PC-3 (cell line): Measurements from ENCODE around the gene FMO3. TPM values are rescaled to one million over a fixed set of nuclear protein-coding genes. Genes with fewer than 3 reads are reported as not detected.

ENCODE experiments used
- ATAC-seq: fragments of 200-7000 bp; cut with Tn5 transposase; 2 replicates; pipeline ENCODE4 v1.9.1; 2020; ENCODE audit warnings: mild to moderate bottlenecking, moderate library complexity
- BruUV-seq: library from RNA; stranded (reverse); fragments of 400-500 nt; replicated peaks from 2 replicates; lab custom pipeline; 2021; lab: Mats Ljungman, UMichigan
- CTCF ChIA-PET: fragments of 300-600 bp; sonication (Branson Sonifier 250); formaldehyde crosslinking; loops from one replicate; lab custom pipeline; 2022; ENCODE audit warnings: antibody characterized with exemption; lab: Charles Lee
- POLR2A ChIA-PET: fragments of 300-600 bp; sonication (Branson Sonifier 250); formaldehyde crosslinking; loops from one replicate; lab custom pipeline; 2022; ENCODE audit warnings: antibody characterized with exemption; ENCODE audit not compliant: unreplicated experiment; lab: Charles Lee
- DNase-seq: peaks from one replicate; pipeline ENCODE4 v3.0.0-alpha.2; 2015
- H2AFZ ChIP-seq: fragments of 300-600 bp; sonication (generic); 2 replicates; pipeline ENCODE4 v1.6.0; 2016; ENCODE audit warnings: antibody characterized with exemption, low read length
- H3F3A ChIP-seq: fragments of 300-600 bp; sonication (generic); one replicate; pipeline ENCODE4 v1.6.0; 2017; ENCODE audit warnings: antibody characterized with exemption, low read length, control low read depth, mild to moderate bottlenecking; ENCODE audit not compliant: unreplicated experiment
- H3K27ac ChIP-seq: fragments of 300-600 bp; sonication (generic); 2 replicates; pipeline ENCODE4 v1.5.1; 2016; ENCODE audit warnings: mild to moderate bottlenecking, low read length
- H3K27me3 ChIP-seq: fragments of 300-600 bp; sonication (generic); 2 replicates; pipeline ENCODE4 v1.6.1; 2016; ENCODE audit warnings: low read length, mixed read lengths
- H3K36me3 ChIP-seq: fragments of 300-600 bp; sonication (generic); 2 replicates; pipeline ENCODE4 v1.6.1; 2016; ENCODE audit warnings: low read depth, mixed run types, low read length, mixed read lengths
- H3K4me1 ChIP-seq: fragments of 300-600 bp; sonication (generic); 2 replicates; pipeline ENCODE4 v1.5.1; 2016; ENCODE audit warnings: low read length; ENCODE audit not compliant: insufficient read depth
- H3K4me2 ChIP-seq: fragments of 300-600 bp; sonication (generic); 2 replicates; pipeline ENCODE4 v1.6.0; 2016; ENCODE audit warnings: low read length
- H3K4me3 ChIP-seq: fragments of 300-600 bp; sonication (generic); 2 replicates; pipeline ENCODE4 v1.5.1; 2016; ENCODE audit warnings: mild to moderate bottlenecking, low read length, mixed read lengths
- H3K79me2 ChIP-seq: fragments of 300-600 bp; sonication (generic); 2 replicates; pipeline ENCODE4 v1.6.1; 2017; ENCODE audit warnings: low read length, mixed read lengths
- H3K9ac ChIP-seq: fragments of 300-600 bp; sonication (generic); 2 replicates; pipeline ENCODE4 v1.6.0; 2016; ENCODE audit warnings: mild to moderate bottlenecking, low read length
- H3K9me2 ChIP-seq: fragments of 300-600 bp; sonication (generic); replicated peaks from 2 replicates; pipeline ENCODE4 v1.6.1; 2016; ENCODE audit warnings: mixed run types, low read length, mixed read lengths
- H3K9me3 ChIP-seq: fragments of 300-600 bp; sonication (generic); 2 replicates; pipeline ENCODE4 v1.6.1; 2016; ENCODE audit warnings: low read length, mixed read lengths
- H4K20me1 ChIP-seq: fragments of 300-600 bp; sonication (generic); 2 replicates; pipeline ENCODE4 v1.6.1; 2016; ENCODE audit warnings: low read length, mixed read lengths
- CTCF ChIP-seq: fragments of 300-600 bp; sonication (generic); conservative IDR thresholded peaks from 2 replicates; pipeline ENCODE4 v1.5.1; 2017; ENCODE audit warnings: antibody characterized with exemption, low read depth, mild to moderate bottlenecking, low read length
- EZH2 ChIP-seq: fragments of 300-600 bp; sonication (generic); IDR thresholded peaks from one replicate; pipeline ENCODE4 v1.6.1; 2017; ENCODE audit warnings: antibody characterized with exemption, mild to moderate bottlenecking, low read length; ENCODE audit not compliant: unreplicated experiment
- EZH2phosphoT487 ChIP-seq: fragments of 300-600 bp; sonication (generic); IDR thresholded peaks from 2 replicates; pipeline ENCODE4 v1.6.1; 2018; ENCODE audit warnings: mild to moderate bottlenecking, antibody characterized with exemption, low read length, borderline replicate concordance
- intact Hi-C: fragments of 100-400 bp; cut with micrococcal nuclease; formaldehyde crosslinking; loops from 2 replicates; pipeline ENCODE4 v1.9.0; 2023
- total RNA-seq: library from RNA; depleted of rRNA; stranded (reverse); fragments of >200 nt; gene quantifications from 2 replicates; pipeline ENCODE4 v1.2.3, GENCODE V29; 2014

The FMO3 gene
- total RNA-seq, 1 experiment from 2014 or later, result not detected

- no peak overlapping the region for H3K9ac ChIP-seq
- H3K27me3 ChIP-seq, result peaks cover 81% of the 10 kb centered on the region
- ATAC-seq, result no peak
- H3K9me2 ChIP-seq, result no peaks in the 10 kb centered on the region
- no peak overlapping the region for H3K4me3 ChIP-seq
- DNase-seq, result no peak
- no peaks in the 10 kb centered on the region for H3K79me2 ChIP-seq
- POLR2A ChIA-PET, result no interaction called here
- no TSS peak for BruUV-seq
- H3K4me2 ChIP-seq, result no peak overlapping the region
- no peaks in the 10 kb centered on the region for H3K4me1 ChIP-seq
- TF ChIP-seq CTCF (no peak), EZH2 (no peak), EZH2phosphoT487 (no peak)
- no peaks in the 10 kb centered on the region for H3K9me3 ChIP-seq
- H2AFZ ChIP-seq, result no peak overlapping the region
- H3K36me3 ChIP-seq, result no peaks in the 10 kb centered on the region
- no peaks in the 10 kb centered on the region for H3F3A ChIP-seq
- H3K27ac ChIP-seq, result no peak overlapping the region
- H4K20me1 ChIP-seq, result no peaks in the 10 kb centered on the region
- CTCF ChIA-PET, result interaction anchor here (1.0 kb wide), 1 partner anchor 148 kb away, joined by 3 read pairs; no protein-coding TSS in a partner anchor
- intact Hi-C loops, result no loop called here
Observed at GRCh38 chr1:171115280-171115897, 24.7 kb downstream of the FMO3 start.

GRCh38 chr1:171116676-171117075 is 26.0 kb downstream of the FMO3 start:
- Histone ChIP-seq H4K20me1 (no peaks in the 10 kb centered on the region), H3K27me3 (peaks cover 81% of the 10 kb centered on the region), H3K27ac (no peak overlapping the region), H3K4me3 (no peak overlapping the region), H2AFZ (no peak overlapping the region), H3K4me2 (no peak overlapping the region), H3K79me2 (no peaks in the 10 kb centered on the region), H3K9ac (no peak overlapping the region), H3K4me1 (no peaks in the 10 kb centered on the region), H3F3A (no peaks in the 10 kb centered on the region), H3K9me2 (no peaks in the 10 kb centered on the region), H3K9me3 (no peaks in the 10 kb centered on the region), H3K36me3 (no peaks in the 10 kb centered on the region)
- intact Hi-C loops, result no loop called here
- ATAC-seq (no peak), DNase-seq (no peak)
- TF ChIP-seq EZH2 (no peak), EZH2phosphoT487 (no peak), CTCF (no peak)
- BruUV-seq, result no TSS peak
- POLR2A ChIA-PET, result no interaction called here
- CTCF ChIA-PET, result interaction anchor here (1.0 kb wide), 1 partner anchor 149 kb away, joined by 3 read pairs; no protein-coding TSS in a partner anchor

- Histone ChIP-seq H3F3A (no peaks in the 10 kb centered on the region), H3K4me1 (no peaks in the 10 kb centered on the region), H4K20me1 (no peaks in the 10 kb centered on the region), H3K79me2 (no peaks in the 10 kb centered on the region), H3K27me3 (peaks cover 81% of the 10 kb centered on the region), H3K4me2 (no peak overlapping the region), H3K9me2 (no peaks in the 10 kb centered on the region), H3K9me3 (no peaks in the 10 kb centered on the region), H3K9ac (no peak overlapping the region), H2AFZ (no peak overlapping the region), H3K27ac (no peak overlapping the region), H3K36me3 (no peaks in the 10 kb centered on the region), H3K4me3 (no peak overlapping the region)
- ATAC-seq, result no peak
- intact Hi-C loops, result no loop called here
- no TSS peak for BruUV-seq
- no peak for TF ChIP-seq EZH2
- no peak for TF ChIP-seq EZH2phosphoT487
- TF ChIP-seq CTCF, result no peak
- POLR2A ChIA-PET, result no interaction called here
- CTCF ChIA-PET, result no interaction called here
- no peak for DNase-seq
Observed at GRCh38 chr1:171117085-171117484, 26.4 kb downstream of the FMO3 start.
